AG10803 (cell line): ENCODE data around the gene KCNG2.

Experiments
- DNase-seq: peaks from one replicate; pipeline ENCODE4 v3.0.0; 2010; ENCODE audit warnings: low read depth
- H3K4me3 ChIP-seq: 2 replicates; pipeline ENCODE4 v1.5.1; 2011; ENCODE audit warnings: mild to moderate bottlenecking, low read length, control low read depth
- CTCF ChIP-seq: conservative IDR thresholded peaks from 2 replicates; pipeline ENCODE4 v1.5.1; 2011; ENCODE audit warnings: mild to moderate bottlenecking, low read length, control low read depth, inconsistent platforms

The KCNG2 gene

DNA sequence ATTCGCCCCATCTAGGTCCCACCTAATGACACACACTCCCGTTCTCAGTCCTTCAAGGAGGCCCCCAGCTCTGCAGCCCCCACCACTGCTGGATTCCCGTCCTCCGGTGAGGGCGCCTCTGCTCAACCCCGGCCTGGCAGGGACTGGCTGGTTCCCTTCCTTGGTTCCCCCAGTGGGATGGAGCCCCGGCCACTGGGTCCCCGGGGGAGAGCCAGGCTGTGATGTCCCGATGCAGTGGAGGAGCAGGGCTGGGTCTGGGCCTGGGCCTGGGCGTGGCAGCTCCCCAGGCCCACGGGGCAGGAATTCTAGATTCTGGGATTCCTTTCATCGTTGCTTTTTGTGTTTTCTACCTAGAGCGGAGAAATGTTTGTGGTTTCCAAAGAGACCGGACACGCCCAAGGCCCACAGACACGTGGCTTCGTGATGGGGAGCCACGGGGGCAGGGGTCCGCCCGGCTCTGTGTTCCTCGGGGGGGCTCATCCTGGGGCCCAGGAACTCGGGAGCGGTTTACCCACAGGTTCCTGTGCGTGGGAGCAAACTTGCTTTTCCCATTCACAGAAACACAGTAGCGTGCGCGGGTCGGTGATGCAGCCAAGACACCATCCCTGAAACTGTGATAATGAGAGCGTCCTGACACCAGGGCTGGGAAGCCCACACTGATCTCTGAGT, 86.7 kb downstream of the KCNG2 start:
- no peak for DNase-seq
- no peak overlapping the region for H3K4me3 ChIP-seq
- TF ChIP-seq CTCF = no peak

- no peak for TF ChIP-seq CTCF
- H3K4me3 ChIP-seq = no peak overlapping the region
- no peak for DNase-seq
Observed at GRCh38 chr18:79884963-79885728, 87.4 kb downstream of the KCNG2 start.

- DNase-seq = no peak
- H3K4me3 ChIP-seq = no peak overlapping the region
- TF ChIP-seq CTCF = no peak
Observed at GRCh38 chr18:79887181-79888000, 89.7 kb downstream of the KCNG2 start.

DNA sequence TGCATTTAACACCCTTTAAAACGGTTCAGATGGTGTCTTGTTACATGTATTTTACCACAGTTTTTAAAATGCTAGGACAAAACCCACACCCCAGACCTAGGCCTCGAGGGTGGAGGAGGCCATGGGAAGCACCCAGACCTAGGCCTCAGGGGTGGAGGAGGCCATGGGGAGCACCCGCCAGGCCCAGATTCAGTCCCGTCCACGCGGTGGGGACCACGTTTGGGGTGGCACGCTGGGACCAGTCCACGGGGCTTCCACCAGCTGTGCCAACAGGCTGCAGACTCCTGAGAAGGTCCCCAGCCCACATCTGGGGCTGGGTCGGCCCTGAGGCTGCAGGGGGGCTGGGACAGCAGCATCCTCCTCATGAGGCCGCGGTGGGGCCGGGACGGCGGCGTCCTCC, 90.3 kb downstream of the KCNG2 start:
- H3K4me3 ChIP-seq = no peak overlapping the region
- no peak for DNase-seq
- TF ChIP-seq CTCF = no peak

DNA sequence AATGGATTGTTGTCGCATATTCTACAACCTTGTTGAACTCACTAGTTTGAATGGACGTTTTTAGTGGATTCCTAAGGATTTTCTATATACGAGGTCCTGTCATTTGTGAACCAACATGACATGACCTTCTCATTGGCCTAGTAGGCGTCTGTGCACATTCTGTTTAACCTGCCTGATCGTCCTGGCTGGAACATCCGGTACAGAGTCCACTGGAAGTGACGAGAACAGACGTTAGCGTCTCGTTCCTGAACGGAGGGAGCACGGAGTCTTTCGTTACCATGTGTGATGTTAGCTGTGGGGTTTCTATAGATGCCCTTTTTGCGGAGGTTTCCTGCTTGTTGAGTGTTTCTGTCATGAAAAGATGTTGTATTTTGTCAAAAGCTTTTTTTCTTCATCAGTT, 91.8 kb downstream of the KCNG2 start:
- no peak for DNase-seq
- H3K4me3 ChIP-seq = no peak overlapping the region
- TF ChIP-seq CTCF = no peak

GRCh38 chr18:79890674-79891073, 92.9 kb downstream of the KCNG2 start:
- no peak overlapping the region for H3K4me3 ChIP-seq
- TF ChIP-seq CTCF = no peak
- DNase-seq = no peak
